ENCODE results near the gene MRPL19. TPM values are rescaled to one million over a fixed set of nuclear protein-coding genes. Genes with fewer than 3 reads are reported as not detected.

The MRPL19 gene
- total RNA-seq, 1 experiment from 2014 or later: 98.4 TPM

- no peak for DNase-seq (ENCODE audit: low spot score)
- H3K27ac ChIP-seq (ENCODE audit: low read depth, low read length, poor library complexity, severe bottlenecking): no peak overlapping the region
- TF ChIP-seq EZH2 (IDR thresholded peaks at IDR 0.05; ENCODE audit: borderline replicate concordance, low read depth, low read length, poor library complexity, severe bottlenecking) (no peak), CTCF (conservative IDR thresholded peaks at IDR 0.05; ENCODE audit: low read depth, low read length) (no peak)
- no peaks in the 10 kb centered on the region for H3K27me3 ChIP-seq (replicated peaks; ENCODE audit: insufficient read depth, low read depth, low read length, poor library complexity)
- ChIA-PET POLR2A (ENCODE audit: low non-redundant PET) (no interaction called here), CTCF (no interaction called here)
- H3K4me3 ChIP-seq (ENCODE audit: low read depth, low read length, poor library complexity, severe bottlenecking): no peak overlapping the region
- peaks cover under 1% of the 10 kb centered on the region for H3K9me3 ChIP-seq (ENCODE audit: low read depth, low read length, poor library complexity, severe bottlenecking)
- no TSS peak for BruUV-seq (replicated peaks)
- intact Hi-C loops (cut with micrococcal nuclease; ENCODE audit: unreplicated experiment): no loop called here
- no peaks in the 10 kb centered on the region for H3K36me3 ChIP-seq (ENCODE audit: insufficient read depth, low read length, poor library complexity, severe bottlenecking)
- H3K4me1 ChIP-seq (ENCODE audit: insufficient read depth, low read length, poor library complexity, severe bottlenecking): no peaks in the 10 kb centered on the region
These were observed 91.4 kb downstream of the MRPL19 start for GRCh38 chr2:75737961-75738360.

Other genes starting within 250 kb of the MRPL19 start
- 4.0 and 4.3 TPM in 2 replicates for gene EVA1A, start 85.8 kb upstream of the MRPL19 start, total RNA-seq (2021)
- gene GCFC2, start 64.1 kb downstream of the MRPL19 start, total RNA-seq (2021): 40.2 and 42.2 TPM in 2 replicates

Data from A673 (cell line).